HG03520 (cell line): ENCODE results near the gene PYGB.

ENCODE experiments used
- ATAC-seq: cut with Tn5 transposase; IDR thresholded peaks from one replicate; pipeline ENCODE4 v1.9.1; 2021; ENCODE audit warnings: mild to moderate bottlenecking, moderate library complexity; ENCODE audit not compliant: unreplicated experiment

PYGB gene

GRCh38 chr20:25293507-25293906 lies 45.6 kb downstream of the PYGB start:
- ATAC-seq, result no peak

- ATAC-seq, result no peak
These were observed 46.1 kb downstream of the PYGB start for GRCh38 chr20:25293910-25294458.

- ATAC-seq, result no peak
These were observed 46.8 kb downstream of the PYGB start for GRCh38 chr20:25294459-25295385.

GRCh38 chr20:25295386-25296093 lies 47.7 kb downstream of the PYGB start:
- ATAC-seq, result no peak

GRCh38 chr20:25296094-25297093 lies 48.5 kb downstream of the PYGB start:
- ATAC-seq, result no peak

- ATAC-seq, result peak; percentile 49
These were observed 49.4 kb downstream of the PYGB start for GRCh38 chr20:25297141-25297905.

- no peak for ATAC-seq
These were observed 51.9 kb downstream of the PYGB start for GRCh38 chr20:25299806-25300205.

GRCh38 chr20:25300496-25301170 lies 52.7 kb downstream of the PYGB start:
- no peak for ATAC-seq

- no peak for ATAC-seq
These were observed 53.6 kb downstream of the PYGB start for GRCh38 chr20:25301357-25301920.

GRCh38 chr20:25302596-25302995 lies 54.7 kb downstream of the PYGB start:
- ATAC-seq, result no peak

GRCh38 chr20:25303292-25304024 lies 55.6 kb downstream of the PYGB start:
- no peak for ATAC-seq

- ATAC-seq, result no peak
These were observed 56.2 kb downstream of the PYGB start for GRCh38 chr20:25304025-25304549.

GRCh38 chr20:25306991-25307903 lies 59.4 kb downstream of the PYGB start:
- ATAC-seq, result no peak

GRCh38 chr20:25308083-25308491 lies 60.2 kb downstream of the PYGB start:
- no peak for ATAC-seq

- ATAC-seq, result no peak
These were observed 60.9 kb downstream of the PYGB start for GRCh38 chr20:25308671-25309394.
